T-helper 2 cell (primary cell): Measurements from ENCODE around the gene LKAAEAR1.

Experiments
- DNase-seq, 5 experiments: peaks; one replicate each; pipeline versions ENCODE4 v3.0.0 to v3.0.0-alpha.2; 2012 to 2022

The LKAAEAR1 gene

GRCh38 chr20:64049878-64050260, 34.3 kb downstream of the LKAAEAR1 start:
- DNase-seq = no peak

DNA sequence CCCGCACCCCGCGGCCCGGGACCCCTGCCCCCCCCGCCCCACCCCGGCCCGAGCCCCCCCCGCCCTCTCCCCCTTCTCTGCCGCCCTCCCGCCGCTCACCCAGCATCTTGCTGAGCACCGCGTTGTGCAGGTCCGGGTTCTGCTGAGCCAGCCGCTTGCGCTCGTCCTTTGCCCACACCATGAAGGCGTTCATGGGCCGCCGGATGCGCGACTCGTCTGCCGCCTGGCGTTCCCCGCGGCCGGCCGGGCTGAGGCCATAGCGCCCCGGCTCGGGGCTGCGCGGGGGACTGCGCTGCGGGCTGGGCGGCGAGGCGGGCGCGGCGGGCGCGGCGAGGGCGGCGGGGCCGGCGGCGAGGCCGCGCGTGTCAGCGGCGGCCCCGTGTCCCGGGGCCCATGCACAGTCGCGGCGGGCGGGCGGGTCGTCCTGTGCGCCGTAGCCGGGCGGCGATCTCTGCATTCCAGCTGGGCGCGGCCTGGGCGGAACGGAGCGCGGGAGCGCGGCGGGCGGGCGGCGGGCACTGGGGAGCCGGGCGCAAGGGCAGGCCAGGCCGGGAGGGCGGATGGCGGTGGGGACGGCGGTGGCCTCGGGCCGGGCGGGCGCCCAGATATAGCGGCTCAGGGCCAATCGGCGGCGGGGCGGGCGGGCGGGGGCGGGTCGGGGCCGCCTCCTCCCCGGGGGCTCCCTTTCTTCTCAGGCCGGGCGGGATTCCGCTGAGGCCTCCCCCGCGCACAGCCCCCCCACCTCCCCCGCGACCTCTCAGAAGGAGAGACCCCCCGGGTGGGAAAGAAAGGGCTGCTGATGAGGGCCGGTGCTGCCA, 34.9 kb downstream of the LKAAEAR1 start, which contains the start of gene SOX18:
SOX18 (minus strand) TSS at position 580 of the 818 bp plus-strand sequence; CDS start at position 457, 123 bp downstream.
- DNase-seq = peak in 1 of 5 experiments; percentile 62

DNA sequence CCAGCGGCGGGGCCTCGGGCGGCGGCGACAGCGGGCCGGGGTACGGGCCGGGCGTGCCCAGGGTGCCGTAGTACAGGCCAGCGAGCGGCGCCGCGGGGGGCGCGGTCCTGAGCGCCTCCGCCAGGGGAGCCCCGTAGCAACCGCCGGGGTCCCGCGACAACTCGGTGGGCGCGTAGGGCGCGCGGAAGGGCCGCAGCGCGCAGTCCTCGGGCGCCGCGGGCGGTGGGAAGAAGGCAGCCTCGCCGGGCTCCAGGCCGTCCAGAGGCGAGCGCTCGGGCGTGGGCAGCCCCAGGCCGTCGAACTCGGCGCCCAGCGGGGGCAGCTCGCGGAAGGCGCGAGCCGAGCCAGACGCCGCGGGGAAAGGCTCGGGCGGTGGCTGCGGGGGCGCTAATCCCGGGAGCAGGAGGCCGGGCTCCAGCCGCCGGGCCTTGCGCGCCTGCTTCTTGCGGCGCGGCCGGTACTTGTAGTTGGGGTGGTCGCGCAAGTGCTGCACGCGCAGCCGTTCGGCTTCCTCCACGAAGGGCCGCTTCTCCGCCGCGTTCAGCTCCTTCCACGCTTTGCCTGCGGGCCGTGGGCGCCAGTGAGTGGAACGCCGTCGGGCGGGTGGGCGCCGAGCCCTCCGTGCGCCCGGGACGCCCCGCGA, 35.7 kb downstream of the LKAAEAR1 start:
- no peak for DNase-seq

DNA sequence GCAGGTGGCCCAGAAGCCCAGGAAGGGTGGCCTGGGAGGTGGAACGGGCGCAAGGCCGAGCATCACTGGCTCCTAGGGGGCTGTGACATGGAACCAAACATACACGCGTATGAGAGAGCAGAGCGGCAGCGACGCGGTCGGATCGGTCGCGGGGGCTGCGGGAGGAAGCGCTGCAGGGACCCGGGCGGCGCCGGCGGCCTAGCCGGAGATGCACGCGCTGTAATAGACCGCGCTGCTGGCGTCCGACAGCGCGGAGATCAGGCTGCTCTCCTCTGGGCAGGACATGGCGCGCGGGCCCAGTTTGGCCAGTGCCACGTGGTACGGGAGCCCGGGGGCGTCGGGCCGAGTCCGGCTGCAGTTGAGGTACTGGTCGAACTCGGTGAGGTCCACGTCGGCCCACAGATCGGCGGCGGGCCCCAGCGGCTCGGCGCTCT, 36.2 kb downstream of the LKAAEAR1 start:
- DNase-seq = no peak

- DNase-seq = no peak
Measured at GRCh38 chr20:64047046-64047389, 37.2 kb downstream of the LKAAEAR1 start.

- no peak for DNase-seq
Measured at GRCh38 chr20:64045346-64046011, 38.7 kb downstream of the LKAAEAR1 start.

GRCh38 chr20:64044484-64045247, 39.5 kb downstream of the LKAAEAR1 start:
- no peak for DNase-seq

DNA sequence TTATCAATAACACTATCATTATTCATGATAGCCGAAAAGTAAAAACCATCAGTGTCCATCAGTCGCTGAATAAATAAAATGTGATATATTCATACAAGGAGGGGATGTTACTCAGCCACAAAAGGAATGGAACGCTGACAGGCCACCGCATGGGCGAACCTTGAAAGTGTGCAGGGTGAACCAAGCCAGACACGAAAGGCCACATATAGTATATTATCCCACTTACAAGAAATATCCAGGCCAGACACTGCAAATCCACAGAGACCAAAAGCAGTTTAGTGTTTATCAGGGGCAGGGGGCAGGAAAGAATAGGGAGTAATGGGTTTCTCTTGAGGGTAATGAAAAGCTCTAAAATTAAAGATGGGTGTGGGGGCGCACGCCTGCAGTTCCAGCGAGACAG, 40.4 kb downstream of the LKAAEAR1 start:
- no peak for DNase-seq

GRCh38 chr20:64042054-64042781, 42.0 kb downstream of the LKAAEAR1 start:
- peak in 1 of 5 experiments; percentile 60 for DNase-seq

DNA sequence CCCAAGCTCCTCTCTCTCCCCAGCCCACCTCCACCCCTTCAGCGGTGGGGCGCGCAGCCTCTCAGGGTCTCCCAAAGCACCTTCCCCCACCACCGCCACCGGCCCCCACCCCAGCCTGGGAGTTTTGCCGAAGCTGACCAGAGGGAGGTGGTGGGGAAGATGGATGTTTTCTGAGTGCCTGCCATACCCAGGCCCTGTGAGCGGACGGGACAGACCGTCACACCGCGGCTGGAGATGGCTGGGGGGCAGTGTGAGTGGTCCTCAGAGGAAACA, 42.5 kb downstream of the LKAAEAR1 start:
- no peak for DNase-seq

GRCh38 chr20:64041040-64041780, 43.0 kb downstream of the LKAAEAR1 start:
- no peak for DNase-seq

- no peak for DNase-seq
Measured at GRCh38 chr20:64040231-64041039, 43.8 kb downstream of the LKAAEAR1 start.

GRCh38 chr20:64039293-64040160, 44.7 kb downstream of the LKAAEAR1 start:
- no peak for DNase-seq

DNA sequence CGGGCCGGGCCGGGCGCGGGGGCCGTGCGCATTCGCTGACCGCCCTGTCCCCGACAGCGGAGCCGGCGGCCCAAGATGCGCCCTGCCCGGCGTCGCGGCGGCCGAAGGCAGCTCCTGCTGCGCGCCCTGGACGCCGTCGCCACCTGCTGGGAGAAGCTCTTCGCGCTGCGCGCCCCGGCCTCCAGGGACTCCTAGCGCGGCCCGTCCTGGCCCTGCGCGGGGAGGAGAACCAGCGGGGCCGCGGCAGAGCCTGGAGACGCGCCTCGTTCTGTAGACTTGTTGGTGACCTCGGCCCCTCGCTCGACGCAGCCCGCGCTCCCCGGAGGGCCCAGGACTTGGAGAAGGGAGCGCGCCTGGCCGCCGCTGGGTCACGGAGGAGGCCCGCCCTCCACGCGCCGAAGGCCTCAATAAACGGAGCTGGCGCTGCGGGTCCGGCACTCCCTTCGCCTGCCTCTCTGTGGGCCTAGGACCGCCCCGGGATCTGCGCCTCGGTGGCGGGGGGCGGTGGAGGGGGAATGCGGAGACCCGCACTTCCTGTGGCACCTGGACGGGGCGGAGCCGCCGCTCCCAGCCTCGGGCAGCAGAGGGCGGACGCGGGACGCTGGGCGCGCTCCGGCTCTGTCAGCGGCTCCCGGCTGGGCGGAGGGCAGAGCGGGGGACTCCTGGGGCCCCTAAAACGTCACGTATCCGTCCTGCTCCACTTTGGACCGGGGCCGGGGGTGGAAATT, 45.5 kb downstream of the LKAAEAR1 start:
- DNase-seq = peak; percentile 57 to 86 (median 62)

DNA sequence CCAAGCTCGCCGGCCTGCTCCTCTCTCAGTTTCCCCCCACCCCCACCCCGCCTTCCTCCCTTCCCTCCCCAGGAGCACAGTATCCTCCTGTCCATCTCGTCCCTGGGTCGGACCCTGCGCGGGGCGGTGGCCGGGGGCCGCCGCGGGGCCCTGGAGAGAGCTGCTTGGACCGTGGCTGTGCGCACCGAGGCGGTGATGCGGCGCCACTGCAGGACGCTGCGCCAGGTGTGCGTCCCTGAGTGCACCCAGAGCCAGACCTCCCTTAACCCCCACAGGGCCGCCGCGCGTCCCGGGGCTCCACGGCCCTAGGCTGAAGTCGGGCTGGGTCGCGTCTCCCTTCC, 46.0 kb downstream of the LKAAEAR1 start:
- peak in 1 of 5 experiments; percentile 75 for DNase-seq

- DNase-seq = peak in 1 of 5 experiments; percentile 75
Measured at GRCh38 chr20:64037498-64038213, 46.5 kb downstream of the LKAAEAR1 start.

DNA sequence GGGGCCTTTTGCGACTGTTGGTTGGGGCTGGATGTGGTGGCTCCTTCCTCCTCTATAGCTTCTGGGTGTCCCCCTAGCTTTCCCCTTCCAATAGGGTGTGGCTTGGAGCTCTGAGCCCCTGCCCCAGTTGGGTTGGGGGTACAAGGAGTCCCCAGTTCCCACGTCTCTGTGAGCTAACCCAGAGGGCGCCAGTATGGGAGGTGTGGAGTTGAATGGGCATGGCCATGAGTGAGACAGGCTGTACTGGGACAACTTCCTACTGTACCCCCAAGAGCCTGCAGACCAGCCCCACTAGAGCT, 47.0 kb downstream of the LKAAEAR1 start:
- DNase-seq = no peak

- DNase-seq = peak in 1 of 5 experiments; percentile 71
Measured at GRCh38 chr20:64036346-64037198, 47.6 kb downstream of the LKAAEAR1 start.
